Measurements from ENCODE around the gene ICA1. TPM values are rescaled to one million over a fixed set of nuclear protein-coding genes. Genes with fewer than 3 reads are reported as not detected.

The ICA1 gene
- total RNA-seq, 1 experiment from 2014 or later: 28.8 TPM

DNA sequence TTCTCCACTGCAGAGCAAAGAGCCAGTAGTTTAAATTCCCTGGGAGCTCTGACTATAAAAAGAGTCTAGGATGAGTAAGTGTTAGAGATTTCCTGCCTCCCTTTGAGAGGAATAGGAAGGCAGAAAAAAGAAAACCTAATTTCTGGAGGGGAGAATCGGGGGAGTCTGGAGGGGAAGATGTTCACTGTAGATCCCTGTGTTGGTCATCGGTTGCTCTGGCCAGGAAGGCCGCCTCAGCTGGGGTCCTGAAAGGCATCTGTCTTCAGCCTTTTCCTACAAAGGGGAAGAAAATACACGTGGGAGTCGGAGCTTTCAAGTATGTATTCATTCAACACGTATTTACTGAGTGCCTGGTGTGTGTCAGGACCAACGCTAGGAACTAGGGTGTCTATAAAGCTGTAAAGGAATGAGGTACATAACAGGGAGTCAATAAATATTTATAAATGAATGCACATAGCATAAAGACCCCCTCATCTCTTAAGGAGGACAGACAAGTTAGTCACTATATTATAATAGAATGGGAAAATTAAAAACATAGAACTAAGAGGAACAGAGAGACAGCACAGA lies 101.1 kb downstream of the ICA1 start:
- no peaks in the 10 kb centered on the region for H3K79me1 ChIP-seq (ENCODE audit: insufficient read depth, low read depth, low read length, poor library complexity, severe bottlenecking)
- no peak overlapping the region for H2BK12ac ChIP-seq (ENCODE audit: insufficient read length, low read depth, low read length)
- no peak overlapping the region for H4K91ac ChIP-seq (ENCODE audit: insufficient read length, low read depth, low read length)
- no peak overlapping the region for H3T11ph ChIP-seq (ENCODE audit: low read length)
- no peak overlapping the region for H3K18ac ChIP-seq (ENCODE audit: insufficient read length, low read depth, low read length)
- no peak overlapping the region for H4K8ac ChIP-seq (replicated peaks; ENCODE audit: insufficient read length, low read depth, low read length)
- no peaks in the 10 kb centered on the region for H3K23me2 ChIP-seq (ENCODE audit: insufficient read length, low read depth, low read length, poor library complexity, severe bottlenecking)
- no peak overlapping the region for H3K27ac Mint-ChIP-seq
- H3K4ac ChIP-seq (ENCODE audit: low read depth, low read length): no peak overlapping the region
- peaks cover 24 to 27% of the 10 kb centered on the region in 2 experiments for H3K4me1 Mint-ChIP-seq
- no peak overlapping the region for H3K9ac ChIP-seq (ENCODE audit: extremely low read depth, insufficient read length, low read length)
- no peak overlapping the region for H2BK5ac ChIP-seq (ENCODE audit: insufficient read length, low read length)
- H3K79me2 ChIP-seq (ENCODE audit: insufficient read depth, low read length): no peaks in the 10 kb centered on the region
- no peak overlapping the region for H3K27ac ChIP-seq (ENCODE audit: insufficient read length, low read depth, low read length)
- no peak overlapping the region for H3K23ac ChIP-seq (ENCODE audit: insufficient read length, low read depth, low read length)
- H3K36me3 Mint-ChIP-seq (ENCODE audit: insufficient read depth in 1 of 3, low read depth in 3 of 3): peaks cover 0 to 6% (median 4%) of the 10 kb centered on the region in 3 experiments; a peak in 3 of 7 replicates
- H2BK15ac ChIP-seq (ENCODE audit: low read depth, low read length): no peak overlapping the region
- no peaks in the 10 kb centered on the region for H3K27me3 Mint-ChIP-seq (ENCODE audit: low read depth)
- no peak overlapping the region for H3K14ac ChIP-seq (ENCODE audit: insufficient read depth, low read length)
- H3K4me3 Mint-ChIP-seq: no peak overlapping the region
- H4K5ac ChIP-seq (ENCODE audit: insufficient read length, low read depth, low read length): no peak overlapping the region
- no peaks in the 10 kb centered on the region for H3K27me3 ChIP-seq (ENCODE audit: insufficient read depth, low read length)
- H3K4me1 ChIP-seq (ENCODE audit: insufficient read depth, low read length): peaks cover 6% of the 10 kb centered on the region
- H3K9me3 Mint-ChIP-seq: no peaks in the 10 kb centered on the region
- no peak overlapping the region for H2BK120ac ChIP-seq (ENCODE audit: low read depth, low read length, poor library complexity, severe bottlenecking)
- H3K9me3 ChIP-seq (ENCODE audit: control insufficient read depth, low read depth, low read length): no peaks in the 10 kb centered on the region
- H2BK20ac ChIP-seq (ENCODE audit: low read depth, low read length, poor library complexity, severe bottlenecking): no peak overlapping the region
- WGBS (ENCODE audit: extremely low coverage, insufficient read length, low lambda C conversion rate): no CpG with 5 or more reads among the region's 7 CpGs
- no peak overlapping the region for H2AK5ac ChIP-seq (ENCODE audit: insufficient read length, low read length)
- DNase-seq: no peak
- no peak overlapping the region for H2AFZ ChIP-seq (ENCODE audit: low read length)
- no peak overlapping the region for H3K56ac ChIP-seq (ENCODE audit: insufficient read length, low read depth, low read length)
- no peaks in the 10 kb centered on the region for H4K20me1 ChIP-seq (ENCODE audit: control insufficient read depth, insufficient read depth, insufficient read length)
- H3K4me2 ChIP-seq (ENCODE audit: insufficient read depth, insufficient read length, low read length): no peak overlapping the region
- TF ChIP-seq, protein P1, sequence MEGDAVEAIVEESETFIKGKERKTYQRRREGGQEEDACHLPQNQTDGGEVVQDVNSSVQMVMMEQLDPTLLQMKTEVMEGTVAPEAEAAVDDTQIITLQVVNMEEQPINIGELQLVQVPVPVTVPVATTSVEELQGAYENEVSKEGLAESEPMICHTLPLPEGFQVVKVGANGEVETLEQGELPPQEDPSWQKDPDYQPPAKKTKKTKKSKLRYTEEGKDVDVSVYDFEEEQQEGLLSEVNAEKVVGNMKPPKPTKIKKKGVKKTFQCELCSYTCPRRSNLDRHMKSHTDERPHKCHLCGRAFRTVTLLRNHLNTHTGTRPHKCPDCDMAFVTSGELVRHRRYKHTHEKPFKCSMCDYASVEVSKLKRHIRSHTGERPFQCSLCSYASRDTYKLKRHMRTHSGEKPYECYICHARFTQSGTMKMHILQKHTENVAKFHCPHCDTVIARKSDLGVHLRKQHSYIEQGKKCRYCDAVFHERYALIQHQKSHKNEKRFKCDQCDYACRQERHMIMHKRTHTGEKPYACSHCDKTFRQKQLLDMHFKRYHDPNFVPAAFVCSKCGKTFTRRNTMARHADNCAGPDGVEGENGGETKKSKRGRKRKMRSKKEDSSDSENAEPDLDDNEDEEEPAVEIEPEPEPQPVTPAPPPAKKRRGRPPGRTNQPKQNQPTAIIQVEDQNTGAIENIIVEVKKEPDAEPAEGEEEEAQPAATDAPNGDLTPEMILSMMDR (conservative IDR thresholded peaks at IDR 0.05): no peak

Measured in H9 (cell line).